HEK293 (cell line): ENCODE results near the gene OGFRL1.

ENCODE experiments used
- CTCF ChIA-PET: fragments of 350-600 bp; formaldehyde crosslinking; extraction: SDS; loops from one replicate; lab custom pipeline; 2021; ENCODE audit warnings: antibody characterized with exemption; lab: Yijun Ruan, JAX
- POLR2A ChIA-PET: fragments of 300-600 bp; formaldehyde crosslinking; extraction: SDS; loops from one replicate; lab custom pipeline; 2020; ENCODE audit warnings: antibody characterized with exemption, inconsistent platforms; lab: Yijun Ruan, JAX
- H3K27ac ChIP-seq: fragments of 200-500 bp; sonication (Bioruptor generic); 2 replicates; pipeline ENCODE4 v1.5.1; 2014; ENCODE audit warnings: low read depth, low read length, control low read depth, inconsistent platforms; ENCODE audit errors: extremely low read depth
- H3K36me3 ChIP-seq, 2 experiments: fragments of 200-500 bp in 1 of 2; sonication (Bioruptor generic) in 1 of 2; 1 replicate in 1 of 2; 2 replicates in 1 of 2; pipeline ENCODE4 v1.5.1; 2014 to 2017; ENCODE audit warnings: inconsistent platforms in 2 of 2, low read length in 2 of 2; ENCODE audit not compliant: control insufficient read depth in 2 of 2, insufficient read depth in 1 of 2
- H3K4me1 ChIP-seq: fragments of 200-500 bp; sonication (Bioruptor generic); 2 replicates; pipeline ENCODE4 v1.5.1; 2014; ENCODE audit warnings: mild to moderate bottlenecking, low read length, inconsistent platforms; ENCODE audit not compliant: control insufficient read depth, insufficient read depth
- H3K4me3 ChIP-seq: 2 replicates; pipeline ENCODE4 v1.5.1; 2011; ENCODE audit warnings: low read depth, mild to moderate bottlenecking, control low read depth, low read length, moderate library complexity
- H3K9me3 ChIP-seq: fragments of 200-500 bp; sonication (Bioruptor generic); 2 replicates; pipeline ENCODE4 v1.5.1; 2014; ENCODE audit warnings: low read depth, low read length, inconsistent platforms; ENCODE audit not compliant: control insufficient read depth, insufficient read depth
- CTCF ChIP-seq: fragments of 450-650 bp; formaldehyde crosslinking; IDR thresholded peaks from 2 replicates; pipeline ENCODE4 v1.5.1; 2016; ENCODE audit warnings: missing biosample characterization, missing genetic modification characterization
- EGR2 ChIP-seq: fragments of 450-650 bp; formaldehyde crosslinking; IDR thresholded peaks from 2 replicates; pipeline ENCODE4 v1.5.1; 2016; ENCODE audit warnings: low read depth, missing biosample characterization, missing genetic modification characterization
- KLF17 ChIP-seq: fragments of 450-650 bp; formaldehyde crosslinking; IDR thresholded peaks from 2 replicates; pipeline ENCODE4 v1.5.1; 2016; ENCODE audit warnings: missing biosample characterization, missing genetic modification characterization
- MZF1 ChIP-seq: fragments of 450-650 bp; formaldehyde crosslinking; IDR thresholded peaks from 2 replicates; pipeline ENCODE4 v1.5.1; 2017; ENCODE audit warnings: missing biosample characterization, missing genetic modification characterization, borderline replicate concordance
- PRDM10 ChIP-seq: fragments of 450-650 bp; formaldehyde crosslinking; IDR thresholded peaks from 2 replicates; pipeline ENCODE4 v1.5.1; 2016; ENCODE audit warnings: missing biosample characterization, missing genetic modification characterization
- REPIN1 ChIP-seq: fragments of 450-650 bp; formaldehyde crosslinking; IDR thresholded peaks from 2 replicates; pipeline ENCODE4 v1.5.1; 2017; ENCODE audit warnings: missing biosample characterization, missing genetic modification characterization, low read depth
- SCRT2 ChIP-seq: fragments of 450-650 bp; formaldehyde crosslinking; IDR thresholded peaks from 2 replicates; pipeline ENCODE4 v1.5.1; 2016; ENCODE audit warnings: missing biosample characterization, missing genetic modification characterization
- ZBTB21 ChIP-seq: fragments of 450-650 bp; formaldehyde crosslinking; IDR thresholded peaks from 2 replicates; pipeline ENCODE4 v1.5.1; 2017; ENCODE audit warnings: missing biosample characterization, missing genetic modification characterization
- ZFP37 ChIP-seq: fragments of 450-650 bp; formaldehyde crosslinking; IDR thresholded peaks from 2 replicates; pipeline ENCODE4 v1.5.1; 2016; ENCODE audit warnings: missing biosample characterization, missing genetic modification characterization
- ZFP41 ChIP-seq: fragments of 450-650 bp; formaldehyde crosslinking; IDR thresholded peaks from 2 replicates; pipeline ENCODE4 v1.5.1; 2016; ENCODE audit warnings: missing biosample characterization, missing genetic modification characterization, borderline replicate concordance
- ZNF10 ChIP-seq: fragments of 450-650 bp; formaldehyde crosslinking; IDR thresholded peaks from 2 replicates; pipeline ENCODE4 v1.5.1; 2017; ENCODE audit warnings: missing biosample characterization, missing genetic modification characterization
- ZNF121 ChIP-seq: fragments of 450-650 bp; formaldehyde crosslinking; IDR thresholded peaks from 2 replicates; pipeline ENCODE4 v1.5.1; 2016; ENCODE audit warnings: missing biosample characterization, missing genetic modification characterization
- ZNF155 ChIP-seq: fragments of 450-650 bp; formaldehyde crosslinking; IDR thresholded peaks from 2 replicates; pipeline ENCODE4 v1.5.1; 2016; ENCODE audit warnings: missing biosample characterization, missing genetic modification characterization
- ZNF157 ChIP-seq: fragments of 450-650 bp; formaldehyde crosslinking; IDR thresholded peaks from 2 replicates; pipeline ENCODE4 v1.5.1; 2016; ENCODE audit warnings: missing biosample characterization, missing genetic modification characterization
- ZNF169 ChIP-seq: fragments of 450-650 bp; formaldehyde crosslinking; IDR thresholded peaks from 2 replicates; pipeline ENCODE4 v1.5.1; 2016; ENCODE audit warnings: missing biosample characterization, missing genetic modification characterization
- ZNF184 ChIP-seq: fragments of 450-650 bp; IDR thresholded peaks from 2 replicates; pipeline ENCODE4 v1.5.1; 2018; ENCODE audit warnings: missing biosample characterization, mild to moderate bottlenecking, missing genetic modification characterization
- ZNF202 ChIP-seq: fragments of 450-650 bp; formaldehyde crosslinking; IDR thresholded peaks from 2 replicates; pipeline ENCODE4 v1.5.1; 2016; ENCODE audit warnings: missing biosample characterization, missing genetic modification characterization, borderline replicate concordance
- ZNF211 ChIP-seq: fragments of 450-650 bp; formaldehyde crosslinking; IDR thresholded peaks from 2 replicates; pipeline ENCODE4 v1.5.1; 2016; ENCODE audit warnings: low read depth, missing biosample characterization, missing genetic modification characterization
- ZNF280D ChIP-seq: fragments of 450-650 bp; formaldehyde crosslinking; IDR thresholded peaks from 2 replicates; pipeline ENCODE4 v1.5.1; 2016; ENCODE audit warnings: missing biosample characterization, missing genetic modification characterization
- ZNF324 ChIP-seq: fragments of 450-650 bp; formaldehyde crosslinking; IDR thresholded peaks from 2 replicates; pipeline ENCODE4 v1.5.1; 2016; ENCODE audit warnings: missing biosample characterization, missing genetic modification characterization
- ZNF37A ChIP-seq: fragments of 450-650 bp; IDR thresholded peaks from 2 replicates; pipeline ENCODE4 v1.5.1; 2018; ENCODE audit warnings: missing biosample characterization, missing genetic modification characterization
- ZNF404 ChIP-seq: fragments of 450-650 bp; formaldehyde crosslinking; IDR thresholded peaks from 2 replicates; pipeline ENCODE4 v1.5.1; 2017; ENCODE audit warnings: missing biosample characterization, missing genetic modification characterization
- ZNF48 ChIP-seq: fragments of 450-650 bp; formaldehyde crosslinking; IDR thresholded peaks from 2 replicates; pipeline ENCODE4 v1.5.1; 2016; ENCODE audit warnings: missing biosample characterization, missing genetic modification characterization
- ZNF530 ChIP-seq: fragments of 450-650 bp; formaldehyde crosslinking; IDR thresholded peaks from 2 replicates; pipeline ENCODE4 v1.5.1; 2016; ENCODE audit warnings: low read depth, missing biosample characterization, missing genetic modification characterization
- ZNF580 ChIP-seq: fragments of 450-650 bp; formaldehyde crosslinking; IDR thresholded peaks from 2 replicates; pipeline ENCODE4 v1.5.1; 2016; ENCODE audit warnings: missing biosample characterization, missing genetic modification characterization
- ZNF670 ChIP-seq: fragments of 450-650 bp; formaldehyde crosslinking; IDR thresholded peaks from 2 replicates; pipeline ENCODE4 v1.5.1; 2016; ENCODE audit warnings: missing biosample characterization, missing genetic modification characterization, low read depth
- ZNF677 ChIP-seq: fragments of 450-650 bp; IDR thresholded peaks from 2 replicates; pipeline ENCODE4 v1.5.0; 2018; ENCODE audit warnings: missing biosample characterization, mild to moderate bottlenecking, missing genetic modification characterization, moderate library complexity
- ZNF701 ChIP-seq: fragments of 450-650 bp; formaldehyde crosslinking; IDR thresholded peaks from 2 replicates; pipeline ENCODE4 v1.5.1; 2016; ENCODE audit warnings: missing biosample characterization, missing genetic modification characterization
- ZSCAN30 ChIP-seq: fragments of 450-650 bp; IDR thresholded peaks from 2 replicates; pipeline ENCODE4 v1.5.1; 2018; ENCODE audit warnings: missing biosample characterization, mild to moderate bottlenecking, missing genetic modification characterization, moderate library complexity

The OGFRL1 gene

GRCh38 chr6:71312089-71312488 is 23.5 kb downstream of the OGFRL1 start:
- H3K4me3 ChIP-seq = no peak overlapping the region
- H3K4me1 ChIP-seq = no peaks in the 10 kb centered on the region
- ChIA-PET CTCF (interaction anchor here (0.6 to 1.5 kb wide), 3 partner anchors 53 to 379 kb away, joined by 3 to 6 read pairs (median 3); no protein-coding TSS in a partner anchor), POLR2A (interaction anchor here (1.1 kb wide), 1 partner anchor 24 kb away, joined by 4 read pairs; the partner anchor contains the start of gene OGFRL1)
- no peaks in the 10 kb centered on the region for H3K36me3 ChIP-seq
- TF ChIP-seq ZBTB21 (no peak), ZSCAN30 (tag by site-specific recombination) (no peak), PRDM10 (tag by site-specific recombination) (no peak), ZNF211 (tag by site-specific recombination) (no peak), ZNF580 (tag by site-specific recombination) (no peak), ZNF530 (tag by site-specific recombination) (no peak), ZNF202 (tag by site-specific recombination) (no peak), ZNF670 (tag by site-specific recombination) (no peak), MZF1 (tag by site-specific recombination) (no peak), ZNF155 (tag by site-specific recombination) (no peak), ZFP41 (tag by site-specific recombination) (no peak), ZNF10 (tag by site-specific recombination) (no peak), ZNF37A (no peak), ZNF280D (no peak), ZNF169 (tag by site-specific recombination) (no peak), ZNF324 (tag by site-specific recombination) (no peak), ZNF701 (tag by site-specific recombination) (no peak), EGR2 (no peak), ZNF121 (tag by site-specific recombination) (no peak)
- no peak overlapping the region for H3K27ac ChIP-seq
- no peaks in the 10 kb centered on the region for H3K9me3 ChIP-seq

GRCh38 chr6:71317441-71317840 is 28.8 kb downstream of the OGFRL1 start:
- no peaks in the 10 kb centered on the region for H3K4me1 ChIP-seq
- CTCF ChIA-PET = interaction anchor here (1.2 kb wide), 1 partner anchor 126 kb away, joined by 3 read pairs; no protein-coding TSS in a partner anchor
- no peaks in the 10 kb centered on the region for H3K9me3 ChIP-seq
- no peak overlapping the region for H3K4me3 ChIP-seq
- no peak overlapping the region for H3K27ac ChIP-seq
- H3K36me3 ChIP-seq = no peaks in the 10 kb centered on the region
- POLR2A ChIA-PET = no interaction called here
- TF ChIP-seq ZFP37 (tag by site-specific recombination) (no peak), KLF17 (no peak), ZNF677 (tag by site-specific recombination) (no peak), CTCF (no peak), ZNF157 (tag by site-specific recombination) (no peak), REPIN1 (no peak), ZNF48 (tag by site-specific recombination) (no peak), ZNF184 (tag by site-specific recombination) (no peak), ZNF404 (no peak), SCRT2 (no peak)
